ENCODE results near the gene ZNF423. TPM values are rescaled to one million over a fixed set of nuclear protein-coding genes. Genes with fewer than 3 reads are reported as not detected.

ZNF423 gene
- total and polyA plus RNA-seq, 2 experiments from 2014 or later, result 14.9 to 41.8 TPM

GRCh38 chr16:49504023-49504364 is 351.9 kb downstream of the ZNF423 start:
- no peak overlapping the region for H3K4me3 Mint-ChIP-seq
- H3K36me3 Mint-ChIP-seq (ENCODE audit: low read depth), result no peaks in the 10 kb centered on the region
- no peaks in the 10 kb centered on the region for H4K20me1 ChIP-seq (replicated peaks; ENCODE audit: insufficient read depth)

More at GRCh38 chr16:49504023-49504364, 351.9 kb downstream of the ZNF423 start:
- DNase-seq (ENCODE audit: low spot score) (no peak), ATAC-seq (no peak)
- peaks cover 8% of the 10 kb centered on the region; the same call in 2 of the 3 replicates for H3K4me1 Mint-ChIP-seq
- H3K9me3 Mint-ChIP-seq, result no peaks in the 10 kb centered on the region
- no peak overlapping the region for H3K4me3 ChIP-seq
- TF ChIP-seq ZNF462 (CRISPR knock-in tag; IDR thresholded peaks at IDR 0.05), result no peak
- H3K36me3 ChIP-seq (ENCODE audit: insufficient read depth), result no peaks in the 10 kb centered on the region
- no peaks in the 10 kb centered on the region for H3K9me2 ChIP-seq (ENCODE audit: insufficient read depth)
- no peaks in the 10 kb centered on the region for H3K79me2 ChIP-seq (replicated peaks; ENCODE audit: insufficient read depth)
- no peaks in the 10 kb centered on the region for H3K27me3 ChIP-seq (ENCODE audit: insufficient read depth)
- no peak overlapping the region for H2AFZ ChIP-seq
- H3K4me2 ChIP-seq, result no peak overlapping the region
- H3K27me3 Mint-ChIP-seq (ENCODE audit: insufficient read depth, low read depth, poor library complexity), result no peaks in the 10 kb centered on the region
- no peaks in the 10 kb centered on the region for H3K4me1 ChIP-seq (ENCODE audit: insufficient read depth)
- no peak overlapping the region for H3K27ac Mint-ChIP-seq
- H3K27ac ChIP-seq (ENCODE audit: low read depth), result no peak overlapping the region
- no peaks in the 10 kb centered on the region for H3F3A ChIP-seq (replicated peaks; ENCODE audit: low read depth)
